ENCODE measurements around the gene SRRM3.

DNA sequence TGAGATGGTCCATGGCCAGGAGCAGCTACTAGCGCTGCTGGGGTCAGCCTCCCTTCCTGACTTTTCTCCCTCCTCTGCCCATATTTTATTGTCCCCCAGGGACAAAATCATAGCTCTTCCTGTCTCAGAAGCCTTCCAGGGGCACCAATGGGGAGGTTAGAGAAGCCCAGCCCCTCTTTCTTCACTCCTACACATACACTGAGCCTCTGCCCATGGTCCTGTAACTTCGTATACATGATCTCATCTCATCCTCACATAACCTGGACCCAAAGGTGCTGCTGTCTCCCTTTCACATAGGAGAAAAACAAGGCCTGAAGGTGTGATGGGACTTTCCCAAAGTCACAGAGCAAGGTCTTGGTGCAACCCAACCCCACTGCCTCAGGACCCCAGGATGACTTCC, 2.5 kb downstream of the SRRM3 start:
- TF ChIP-seq, protein P1, sequence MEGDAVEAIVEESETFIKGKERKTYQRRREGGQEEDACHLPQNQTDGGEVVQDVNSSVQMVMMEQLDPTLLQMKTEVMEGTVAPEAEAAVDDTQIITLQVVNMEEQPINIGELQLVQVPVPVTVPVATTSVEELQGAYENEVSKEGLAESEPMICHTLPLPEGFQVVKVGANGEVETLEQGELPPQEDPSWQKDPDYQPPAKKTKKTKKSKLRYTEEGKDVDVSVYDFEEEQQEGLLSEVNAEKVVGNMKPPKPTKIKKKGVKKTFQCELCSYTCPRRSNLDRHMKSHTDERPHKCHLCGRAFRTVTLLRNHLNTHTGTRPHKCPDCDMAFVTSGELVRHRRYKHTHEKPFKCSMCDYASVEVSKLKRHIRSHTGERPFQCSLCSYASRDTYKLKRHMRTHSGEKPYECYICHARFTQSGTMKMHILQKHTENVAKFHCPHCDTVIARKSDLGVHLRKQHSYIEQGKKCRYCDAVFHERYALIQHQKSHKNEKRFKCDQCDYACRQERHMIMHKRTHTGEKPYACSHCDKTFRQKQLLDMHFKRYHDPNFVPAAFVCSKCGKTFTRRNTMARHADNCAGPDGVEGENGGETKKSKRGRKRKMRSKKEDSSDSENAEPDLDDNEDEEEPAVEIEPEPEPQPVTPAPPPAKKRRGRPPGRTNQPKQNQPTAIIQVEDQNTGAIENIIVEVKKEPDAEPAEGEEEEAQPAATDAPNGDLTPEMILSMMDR (IDR thresholded peaks at IDR 0.05; ENCODE audit: low read depth, low read length): no peak
- TF ChIP-seq POLR2A (IDR thresholded peaks at IDR 0.05; ENCODE audit: extremely low read depth, insufficient read length) (no peak), MYC (IDR thresholded peaks at IDR 0.05; ENCODE audit: low read depth, low read length) (no peak), MAX (IDR thresholded peaks at IDR 0.05; ENCODE audit: low read depth, low read length) (no peak)

Measured in NB4 (cell line).